Activated B cell treated with CpG ODN at 0.5 μM for 24 hours (primary cell): ENCODE data around the gene LCA5L. TPM values are rescaled to one million over a fixed set of nuclear protein-coding genes. Genes with fewer than 3 reads are reported as not detected.

Experiments used
- ATAC-seq: fragments of 200-7000 bp; cut with Tn5 transposase; one replicate; pipeline ENCODE4 v1.10.0; 2021; ENCODE audit warnings: low read depth, mild to moderate bottlenecking, moderate library complexity
- CTCF ChIA-PET: fragments of 350-600 bp; sonication (Branson Sonifier 250); formaldehyde crosslinking; loops from one replicate; lab custom pipeline; 2021; ENCODE audit warnings: antibody characterized with exemption; lab: Charles Lee
- POLR2A ChIA-PET: fragments of 350-600 bp; sonication (Branson Sonifier 250); formaldehyde crosslinking; loops from one replicate; lab custom pipeline; 2021; ENCODE audit warnings: antibody characterized with exemption; lab: Charles Lee
- DNase-seq: peaks from one replicate; pipeline ENCODE4 v3.0.0; 2022
- H3K27ac Mint-ChIP-seq: one replicate; pipeline ENCODE4 v1.8.0; 2020; ENCODE audit warnings: mixed read lengths
- H3K27me3 Mint-ChIP-seq: one replicate; pipeline ENCODE4 v1.8.0; 2021; ENCODE audit warnings: mixed read lengths
- H3K36me3 Mint-ChIP-seq: one replicate; pipeline ENCODE4 v1.8.0; 2021; ENCODE audit warnings: low read depth, mixed read lengths
- H3K4me1 Mint-ChIP-seq: one replicate; pipeline ENCODE4 v1.8.0; 2021; ENCODE audit warnings: mixed read lengths
- H3K4me3 Mint-ChIP-seq: one replicate; pipeline ENCODE4 v1.8.0; 2020; ENCODE audit warnings: mild to moderate bottlenecking, mixed read lengths
- H3K9me3 Mint-ChIP-seq: one replicate; pipeline ENCODE4 v1.8.0; 2020; ENCODE audit warnings: mixed read lengths
- CTCF ChIP-seq: fragments of 200-600 bp; IDR thresholded peaks from one replicate; pipeline ENCODE4 v1.8.0; 2022; ENCODE audit warnings: antibody characterized with exemption, mild to moderate bottlenecking
- intact Hi-C: fragments of 100-400 bp; cut with micrococcal nuclease; formaldehyde crosslinking; loops from one replicate; pipeline ENCODE4 v1.15.1; 2024
- total RNA-seq: library from RNA; stranded (reverse); gene quantifications from 2 replicates; pipeline ENCODE4 v1.2.3, GENCODE V29; 2022

LCA5L gene
- total RNA-seq, 1 donor from 2014 or later: 0.33 TPM

DNA sequence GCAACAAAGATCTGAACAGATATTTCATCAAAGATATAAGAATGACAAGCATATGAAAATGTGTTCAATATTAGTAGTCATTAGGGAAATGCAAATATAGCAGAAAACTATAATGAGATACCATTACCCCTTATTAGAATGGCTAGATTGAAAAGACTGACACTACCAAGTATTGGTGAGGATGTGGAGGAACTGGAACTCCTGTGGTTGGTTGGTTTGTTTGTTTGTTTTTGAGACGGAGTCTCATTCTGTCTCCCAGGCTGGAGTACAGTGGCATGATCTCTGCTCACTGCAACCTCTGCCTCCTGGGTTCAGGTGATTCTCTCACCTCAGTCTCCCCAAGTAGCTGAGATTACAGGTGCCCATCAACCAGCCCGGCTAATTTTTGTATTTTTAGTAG, 77.8 kb downstream of the LCA5L start:
- intact Hi-C loops: no loop called here
- ATAC-seq (no peak), DNase-seq (no peak)
- POLR2A ChIA-PET: no interaction called here
- TF ChIP-seq CTCF: no peak
- H3K4me1 Mint-ChIP-seq: no peaks in the 10 kb centered on the region
- no peaks in the 10 kb centered on the region for H3K36me3 Mint-ChIP-seq
- no peak overlapping the region for H3K4me3 Mint-ChIP-seq
- H3K27me3 Mint-ChIP-seq: peaks cover 4% of the 10 kb centered on the region
- no peaks in the 10 kb centered on the region for H3K9me3 Mint-ChIP-seq
- H3K27ac Mint-ChIP-seq: no peak overlapping the region
- CTCF ChIA-PET: no interaction called here

- no peaks in the 10 kb centered on the region for H3K9me3 Mint-ChIP-seq
- H3K36me3 Mint-ChIP-seq: no peaks in the 10 kb centered on the region
- ATAC-seq: no peak
- DNase-seq: no peak
- no peaks in the 10 kb centered on the region for H3K4me1 Mint-ChIP-seq
- no peak for TF ChIP-seq CTCF
- H3K27ac Mint-ChIP-seq: no peak overlapping the region
- ChIA-PET CTCF (no interaction called here), POLR2A (no interaction called here)
- intact Hi-C loops: no loop called here
- peaks cover 14% of the 10 kb centered on the region for H3K27me3 Mint-ChIP-seq
- no peak overlapping the region for H3K4me3 Mint-ChIP-seq
Measured at GRCh38 chr21:39366563-39366962, 79.0 kb downstream of the LCA5L start.

GRCh38 chr21:39364949-39365348, 80.6 kb downstream of the LCA5L start:
- ATAC-seq (no peak), DNase-seq (no peak)
- Mint-ChIP-seq H3K4me1 (no peaks in the 10 kb centered on the region), H3K4me3 (no peak overlapping the region), H3K36me3 (no peaks in the 10 kb centered on the region), H3K9me3 (no peaks in the 10 kb centered on the region), H3K27me3 (peaks cover 18% of the 10 kb centered on the region), H3K27ac (no peak overlapping the region)
- intact Hi-C loops: no loop called here
- TF ChIP-seq CTCF: no peak
- CTCF ChIA-PET: no interaction called here
- POLR2A ChIA-PET: no interaction called here

GRCh38 chr21:39363607-39364555, 81.7 kb downstream of the LCA5L start:
- no peak overlapping the region for H3K4me3 Mint-ChIP-seq
- POLR2A ChIA-PET: no interaction called here

More at GRCh38 chr21:39363607-39364555, 81.7 kb downstream of the LCA5L start:
- Mint-ChIP-seq H3K4me1 (no peaks in the 10 kb centered on the region), H3K9me3 (no peaks in the 10 kb centered on the region), H3K27ac (no peak overlapping the region), H3K36me3 (no peaks in the 10 kb centered on the region), H3K27me3 (peaks cover 19% of the 10 kb centered on the region)
- TF ChIP-seq CTCF: no peak
- CTCF ChIA-PET: no interaction called here
- DNase-seq: no peak
- intact Hi-C loops: no loop called here
- no peak for ATAC-seq
